ENCODE measurements around the gene ZBTB20.

Gene ZBTB20

GRCh38 chr3:114879059-114880031, 267.7 kb downstream of the ZBTB20 start:
- no peaks in the 10 kb centered on the region for H3K79me2 ChIP-seq (ENCODE audit: insufficient read depth, low read length)
- H3K4me1 ChIP-seq (ENCODE audit: insufficient read depth, low read length): no peaks in the 10 kb centered on the region
- TF ChIP-seq CTCF (IDR thresholded peaks at IDR 0.05; ENCODE audit: borderline replicate concordance, extremely low read depth, low read length, poor library complexity, severe bottlenecking): no peak
- TF ChIP-seq EZH2 (IDR thresholded peaks at IDR 0.05; ENCODE audit: borderline replicate concordance, low read depth, low read length, severe bottlenecking): no peak
- ATAC-seq (ENCODE audit: insufficient read depth, low read depth): no peak
- no peak overlapping the region for H3K4me3 ChIP-seq (ENCODE audit: low read depth in 1 of 2, low read length in 2 of 2)
- no peak overlapping the region for H2AFZ ChIP-seq (ENCODE audit: low read depth, low read length)
- no peak overlapping the region for H3K27ac ChIP-seq (ENCODE audit: low read length)
- H3K9me3 ChIP-seq (ENCODE audit: insufficient read depth, low read length, severe bottlenecking): no peaks in the 10 kb centered on the region
- no peaks in the 10 kb centered on the region for H4K20me1 ChIP-seq (ENCODE audit: insufficient read depth, low read length)
- no peaks in the 10 kb centered on the region for H3K27me3 ChIP-seq (ENCODE audit: insufficient read depth, low read length, poor library complexity)
- H3K9ac ChIP-seq (ENCODE audit: low read depth, low read length): no peak overlapping the region
- H3K36me3 ChIP-seq (ENCODE audit: insufficient read depth, low read length): no peaks in the 10 kb centered on the region
- no peak for DNase-seq
- no peak overlapping the region for H3K4me2 ChIP-seq (ENCODE audit: insufficient read depth, low read length)

- DNase-seq (no peak), ATAC-seq (ENCODE audit: insufficient read depth, low read depth) (no peak)
- Histone ChIP-seq H4K20me1 (ENCODE audit: insufficient read depth, low read length) (no peaks in the 10 kb centered on the region), H3K36me3 (ENCODE audit: insufficient read depth, low read length) (no peaks in the 10 kb centered on the region), H3K4me1 (ENCODE audit: insufficient read depth, low read length) (no peaks in the 10 kb centered on the region), H3K4me3 (ENCODE audit: low read depth in 1 of 2, low read length in 2 of 2) (no peak overlapping the region), H3K9me3 (ENCODE audit: insufficient read depth, low read length, severe bottlenecking) (no peaks in the 10 kb centered on the region), H2AFZ (ENCODE audit: low read depth, low read length) (no peak overlapping the region), H3K79me2 (ENCODE audit: insufficient read depth, low read length) (no peaks in the 10 kb centered on the region), H3K27ac (ENCODE audit: low read length) (no peak overlapping the region), H3K27me3 (ENCODE audit: insufficient read depth, low read length, poor library complexity) (no peaks in the 10 kb centered on the region), H3K4me2 (ENCODE audit: insufficient read depth, low read length) (no peak overlapping the region), H3K9ac (ENCODE audit: low read depth, low read length) (no peak overlapping the region)
- TF ChIP-seq CTCF (IDR thresholded peaks at IDR 0.05; ENCODE audit: borderline replicate concordance, extremely low read depth, low read length, poor library complexity, severe bottlenecking) (no peak), EZH2 (IDR thresholded peaks at IDR 0.05; ENCODE audit: borderline replicate concordance, low read depth, low read length, severe bottlenecking) (no peak)
These were observed 268.8 kb downstream of the ZBTB20 start for GRCh38 chr3:114878114-114878839.

GRCh38 chr3:114877378-114878113, 269.5 kb downstream of the ZBTB20 start:
- DNase-seq: no peak
- Histone ChIP-seq H3K9ac (ENCODE audit: low read depth, low read length) (no peak overlapping the region), H3K4me2 (ENCODE audit: insufficient read depth, low read length) (no peak overlapping the region), H3K27me3 (ENCODE audit: insufficient read depth, low read length, poor library complexity) (no peaks in the 10 kb centered on the region), H2AFZ (ENCODE audit: low read depth, low read length) (no peak overlapping the region), H3K4me3 (ENCODE audit: low read depth in 1 of 2, low read length in 2 of 2) (no peak overlapping the region), H3K4me1 (ENCODE audit: insufficient read depth, low read length) (no peaks in the 10 kb centered on the region), H4K20me1 (ENCODE audit: insufficient read depth, low read length) (no peaks in the 10 kb centered on the region), H3K79me2 (ENCODE audit: insufficient read depth, low read length) (no peaks in the 10 kb centered on the region), H3K27ac (ENCODE audit: low read length) (no peak overlapping the region), H3K9me3 (ENCODE audit: insufficient read depth, low read length, severe bottlenecking) (no peaks in the 10 kb centered on the region), H3K36me3 (ENCODE audit: insufficient read depth, low read length) (no peaks in the 10 kb centered on the region)
- TF ChIP-seq EZH2 (IDR thresholded peaks at IDR 0.05; ENCODE audit: borderline replicate concordance, low read depth, low read length, severe bottlenecking): no peak
- no peak for TF ChIP-seq CTCF (IDR thresholded peaks at IDR 0.05; ENCODE audit: borderline replicate concordance, extremely low read depth, low read length, poor library complexity, severe bottlenecking)
- ATAC-seq (ENCODE audit: insufficient read depth, low read depth): no peak

Data from DND-41 (cell line).